Neural cell (in vitro differentiated cells): ENCODE results near the gene GYS2. TPM values are rescaled to one million over a fixed set of nuclear protein-coding genes. Genes with fewer than 3 reads are reported as not detected.

ENCODE experiments used
- H2AFZ ChIP-seq: fragments of 200-600, 300-800 bp; sonication (generic), shearing (Covaris generic); 2 replicates; pipeline ENCODE4 v1.6.0; 2014; ENCODE audit warnings: low read depth, mild to moderate bottlenecking, antibody characterized with exemption, low read length, moderate library complexity
- H3F3A ChIP-seq: fragments of 200-600 bp; shearing (Covaris generic); 2 replicates; pipeline ENCODE4 v1.6.1; 2016; ENCODE audit warnings: mild to moderate bottlenecking, moderate library complexity, mixed read lengths, antibody characterized with exemption, low read length; ENCODE audit not compliant: insufficient read depth, poor library complexity, severe bottlenecking
- H3K27ac ChIP-seq: fragments of 200-600, 300-800 bp; sonication (generic), shearing (Covaris generic); 2 replicates; pipeline ENCODE4 v1.5.1; 2014; ENCODE audit warnings: mild to moderate bottlenecking, low read length, moderate library complexity
- H3K27me3 ChIP-seq: fragments of 300-800, 200-600 bp; sonication (generic), shearing (Covaris generic); 2 replicates; pipeline ENCODE4 v1.6.0; 2014; ENCODE audit warnings: mild to moderate bottlenecking, low read depth, low read length, moderate library complexity; ENCODE audit not compliant: insufficient read depth
- H3K36me3 ChIP-seq: fragments of 300-800, 200-600 bp; sonication (generic), shearing (Covaris generic); 2 replicates; pipeline ENCODE4 v1.5.1; 2014; ENCODE audit warnings: mild to moderate bottlenecking, antibody characterized with exemption, low read length, moderate library complexity; ENCODE audit not compliant: insufficient read depth
- H3K4me2 ChIP-seq: fragments of 300-800, 200-600 bp; sonication (generic), shearing (Covaris generic); 2 replicates; pipeline ENCODE4 v1.6.0; 2014; ENCODE audit warnings: mild to moderate bottlenecking, low read length
- H3K4me3 ChIP-seq: fragments of 300-800, 200-600 bp; sonication (generic), shearing (Covaris generic); 2 replicates; pipeline ENCODE4 v1.5.1; 2014; ENCODE audit warnings: mild to moderate bottlenecking, low read length, moderate library complexity
- H3K79me2 ChIP-seq: fragments of 200-600 bp; shearing (Covaris generic); replicated peaks from 2 replicates; pipeline ENCODE4 v1.6.0; 2014; ENCODE audit warnings: mild to moderate bottlenecking, low read length, moderate library complexity; ENCODE audit not compliant: insufficient read depth
- H3K9ac ChIP-seq: fragments of 300-800, 200-600 bp; sonication (generic), shearing (Covaris generic); 2 replicates; pipeline ENCODE4 v1.6.1; 2016; ENCODE audit warnings: mild to moderate bottlenecking, low read length, mixed read lengths
- H3K9me2 ChIP-seq: fragments of 200-600 bp; shearing (Covaris generic); 2 replicates; pipeline ENCODE4 v1.6.1; 2016; ENCODE audit warnings: mild to moderate bottlenecking, low read length, mixed read lengths; ENCODE audit not compliant: insufficient read depth
- H3K9me3 ChIP-seq: fragments of 200-600, 300-800 bp; sonication (generic), shearing (Covaris generic); 2 replicates; pipeline ENCODE4 v1.6.1; 2016; ENCODE audit warnings: mild to moderate bottlenecking, mixed run types, low read length, moderate library complexity, mixed read lengths
- H4K20me1 ChIP-seq: fragments of 200-600 bp; shearing (Covaris generic); 2 replicates; pipeline ENCODE4 v1.6.1; 2016; ENCODE audit warnings: mild to moderate bottlenecking, mixed run types; ENCODE audit not compliant: insufficient read depth
- EP300 ChIP-seq: fragments of 450-650 bp; conservative IDR thresholded peaks from 2 replicates; pipeline ENCODE4 v1.6.1; 2014; ENCODE audit warnings: antibody characterized with exemption, mild to moderate bottlenecking, moderate library complexity; ENCODE audit not compliant: poor library complexity, severe bottlenecking
- EZH2 ChIP-seq: fragments of 200-600, 300-800 bp; shearing (Covaris generic), sonication (generic); IDR thresholded peaks from 2 replicates; pipeline ENCODE4 v1.6.1; 2014; ENCODE audit warnings: antibody characterized with exemption, low read length, borderline replicate concordance, mild to moderate bottlenecking; ENCODE audit not compliant: insufficient read depth, poor library complexity, severe bottlenecking
- MXI1 ChIP-seq: fragments of 450-650 bp; conservative IDR thresholded peaks from 2 replicates; pipeline ENCODE4 v1.6.1; 2014; ENCODE audit warnings: antibody characterized with exemption, mild to moderate bottlenecking; ENCODE audit not compliant: poor library complexity, severe bottlenecking
- POLR2AphosphoS5 ChIP-seq: IDR thresholded peaks from 2 replicates; pipeline ENCODE4 v1.6.1; 2012
- RAD21 ChIP-seq: fragments of 450-650 bp; conservative IDR thresholded peaks from 2 replicates; pipeline ENCODE4 v1.6.1; 2014; ENCODE audit warnings: antibody characterized with exemption, mild to moderate bottlenecking, moderate library complexity
- SMC3 ChIP-seq: fragments of 450-650 bp; conservative IDR thresholded peaks from 2 replicates; pipeline ENCODE4 v1.6.1; 2014; ENCODE audit warnings: antibody characterized with exemption, mild to moderate bottlenecking, moderate library complexity; ENCODE audit not compliant: poor library complexity
- TAF1 ChIP-seq: IDR thresholded peaks from 2 replicates; pipeline ENCODE4 v1.6.1; 2012; ENCODE audit warnings: low read depth
- polyA plus RNA-seq: library from polyadenylated mRNA; depleted of rRNA; stranded (reverse); fragments of >200 nt; gene quantifications from 2 replicates; pipeline ENCODE4 v1.2.3, GENCODE V29; 2014
- TF ChIP-seq, protein P1 (sequence below): fragments of 450-650 bp; IDR thresholded peaks from 2 replicates; pipeline ENCODE4 v1.5.1; 2014; ENCODE audit warnings: antibody characterized with exemption, mild to moderate bottlenecking, moderate library complexity; ENCODE audit not compliant: poor library complexity, severe bottlenecking
- TF ChIP-seq, protein P2 (sequence below): IDR thresholded peaks from 2 replicates; pipeline ENCODE4 v1.6.1; 2012; ENCODE audit warnings: borderline replicate concordance

GYS2 gene
- polyA plus RNA-seq, 1 donor from 2014 or later, result not detected

DNA sequence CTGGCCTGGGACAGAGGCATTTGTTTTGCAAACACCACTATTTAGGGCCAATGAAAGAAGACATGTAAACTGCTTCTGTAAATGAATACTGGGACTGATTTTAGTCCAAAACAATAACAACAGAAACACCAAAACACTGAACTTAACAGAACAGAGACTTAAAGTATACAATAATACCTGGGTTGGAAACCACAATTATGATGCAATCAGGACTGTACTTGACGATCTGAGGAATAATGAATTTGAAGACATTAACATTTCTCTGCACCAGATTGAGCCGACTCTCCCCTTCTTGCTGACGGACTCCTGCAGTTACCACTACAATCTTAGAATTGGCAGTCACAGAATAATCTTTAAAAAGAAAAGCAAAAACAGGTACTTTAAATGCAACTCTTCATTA, 39.1 kb upstream of the GYS2 start:
- no peaks in the 10 kb centered on the region for H3K9me3 ChIP-seq
- no peak overlapping the region for H3K4me3 ChIP-seq
- H3F3A ChIP-seq, result no peaks in the 10 kb centered on the region
- H3K36me3 ChIP-seq, result peaks cover 34% of the 10 kb centered on the region
- H3K27ac ChIP-seq, result no peak overlapping the region
- peaks cover 9% of the 10 kb centered on the region for H3K79me2 ChIP-seq
- H2AFZ ChIP-seq, result no peak overlapping the region
- no peak overlapping the region for H3K9ac ChIP-seq
- H3K9me2 ChIP-seq, result no peaks in the 10 kb centered on the region
- no peaks in the 10 kb centered on the region for H3K27me3 ChIP-seq
- no peak for TF ChIP-seq EZH2
- TF ChIP-seq POLR2AphosphoS5, result no peak
- TF ChIP-seq, protein P1, sequence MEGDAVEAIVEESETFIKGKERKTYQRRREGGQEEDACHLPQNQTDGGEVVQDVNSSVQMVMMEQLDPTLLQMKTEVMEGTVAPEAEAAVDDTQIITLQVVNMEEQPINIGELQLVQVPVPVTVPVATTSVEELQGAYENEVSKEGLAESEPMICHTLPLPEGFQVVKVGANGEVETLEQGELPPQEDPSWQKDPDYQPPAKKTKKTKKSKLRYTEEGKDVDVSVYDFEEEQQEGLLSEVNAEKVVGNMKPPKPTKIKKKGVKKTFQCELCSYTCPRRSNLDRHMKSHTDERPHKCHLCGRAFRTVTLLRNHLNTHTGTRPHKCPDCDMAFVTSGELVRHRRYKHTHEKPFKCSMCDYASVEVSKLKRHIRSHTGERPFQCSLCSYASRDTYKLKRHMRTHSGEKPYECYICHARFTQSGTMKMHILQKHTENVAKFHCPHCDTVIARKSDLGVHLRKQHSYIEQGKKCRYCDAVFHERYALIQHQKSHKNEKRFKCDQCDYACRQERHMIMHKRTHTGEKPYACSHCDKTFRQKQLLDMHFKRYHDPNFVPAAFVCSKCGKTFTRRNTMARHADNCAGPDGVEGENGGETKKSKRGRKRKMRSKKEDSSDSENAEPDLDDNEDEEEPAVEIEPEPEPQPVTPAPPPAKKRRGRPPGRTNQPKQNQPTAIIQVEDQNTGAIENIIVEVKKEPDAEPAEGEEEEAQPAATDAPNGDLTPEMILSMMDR, result no peak
- TF ChIP-seq, protein P2, sequence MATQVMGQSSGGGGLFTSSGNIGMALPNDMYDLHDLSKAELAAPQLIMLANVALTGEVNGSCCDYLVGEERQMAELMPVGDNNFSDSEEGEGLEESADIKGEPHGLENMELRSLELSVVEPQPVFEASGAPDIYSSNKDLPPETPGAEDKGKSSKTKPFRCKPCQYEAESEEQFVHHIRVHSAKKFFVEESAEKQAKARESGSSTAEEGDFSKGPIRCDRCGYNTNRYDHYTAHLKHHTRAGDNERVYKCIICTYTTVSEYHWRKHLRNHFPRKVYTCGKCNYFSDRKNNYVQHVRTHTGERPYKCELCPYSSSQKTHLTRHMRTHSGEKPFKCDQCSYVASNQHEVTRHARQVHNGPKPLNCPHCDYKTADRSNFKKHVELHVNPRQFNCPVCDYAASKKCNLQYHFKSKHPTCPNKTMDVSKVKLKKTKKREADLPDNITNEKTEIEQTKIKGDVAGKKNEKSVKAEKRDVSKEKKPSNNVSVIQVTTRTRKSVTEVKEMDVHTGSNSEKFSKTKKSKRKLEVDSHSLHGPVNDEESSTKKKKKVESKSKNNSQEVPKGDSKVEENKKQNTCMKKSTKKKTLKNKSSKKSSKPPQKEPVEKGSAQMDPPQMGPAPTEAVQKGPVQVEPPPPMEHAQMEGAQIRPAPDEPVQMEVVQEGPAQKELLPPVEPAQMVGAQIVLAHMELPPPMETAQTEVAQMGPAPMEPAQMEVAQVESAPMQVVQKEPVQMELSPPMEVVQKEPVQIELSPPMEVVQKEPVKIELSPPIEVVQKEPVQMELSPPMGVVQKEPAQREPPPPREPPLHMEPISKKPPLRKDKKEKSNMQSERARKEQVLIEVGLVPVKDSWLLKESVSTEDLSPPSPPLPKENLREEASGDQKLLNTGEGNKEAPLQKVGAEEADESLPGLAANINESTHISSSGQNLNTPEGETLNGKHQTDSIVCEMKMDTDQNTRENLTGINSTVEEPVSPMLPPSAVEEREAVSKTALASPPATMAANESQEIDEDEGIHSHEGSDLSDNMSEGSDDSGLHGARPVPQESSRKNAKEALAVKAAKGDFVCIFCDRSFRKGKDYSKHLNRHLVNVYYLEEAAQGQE, result no peak
- no peak for TF ChIP-seq SMC3
- TF ChIP-seq RAD21, result no peak
- no peak for TF ChIP-seq MXI1
- TF ChIP-seq EP300, result no peak
- TF ChIP-seq TAF1, result no peak
- H3K4me2 ChIP-seq, result no peak overlapping the region
- no peaks in the 10 kb centered on the region for H4K20me1 ChIP-seq

DNA sequence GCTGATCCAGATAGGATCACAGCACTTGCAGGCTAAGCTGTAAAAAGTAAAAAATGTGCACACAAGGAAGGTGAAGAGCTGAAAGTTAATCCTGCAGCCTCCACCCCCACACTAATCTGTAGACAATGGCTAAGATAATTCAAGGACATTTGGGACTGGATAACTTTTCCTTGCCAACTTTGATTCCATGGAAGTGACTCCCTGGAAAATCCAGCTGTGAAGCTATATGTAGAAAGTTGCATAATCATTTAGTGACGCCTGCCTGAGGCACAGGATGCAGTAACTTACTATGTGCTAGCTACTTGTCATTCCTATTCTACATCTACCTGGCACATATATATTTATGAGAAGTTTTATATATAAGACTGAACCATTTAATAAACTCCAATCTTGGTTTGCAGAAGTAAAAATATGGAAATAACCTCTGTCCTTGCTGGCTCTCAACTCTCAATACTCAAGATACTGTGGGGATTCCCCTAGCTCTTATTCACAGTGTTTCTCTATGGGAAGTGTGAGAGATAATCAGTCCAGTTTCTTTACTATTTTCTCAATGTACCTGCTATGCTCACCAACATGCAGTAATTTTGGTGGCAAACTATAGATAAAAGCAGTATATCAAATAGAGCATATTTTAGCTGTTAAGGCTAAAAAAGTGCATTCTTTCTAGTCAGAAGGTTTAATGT, 38.2 kb upstream of the GYS2 start:
- no peak overlapping the region for H3K9ac ChIP-seq
- H3K27ac ChIP-seq, result no peak overlapping the region
- no peaks in the 10 kb centered on the region for H4K20me1 ChIP-seq
- H3K27me3 ChIP-seq, result no peaks in the 10 kb centered on the region
- no peak overlapping the region for H3K4me3 ChIP-seq
- H3K36me3 ChIP-seq, result peaks cover 34% of the 10 kb centered on the region
- H3K79me2 ChIP-seq, result peaks cover 9% of the 10 kb centered on the region
- TF ChIP-seq POLR2AphosphoS5 (no peak), SMC3 (no peak), TAF1 (no peak), RAD21 (no peak), EP300 (no peak), MXI1 (no peak), EZH2 (no peak)
- TF ChIP-seq, protein P1, result no peak
- TF ChIP-seq, protein P2, result no peak
- no peaks in the 10 kb centered on the region for H3K9me3 ChIP-seq
- no peaks in the 10 kb centered on the region for H3F3A ChIP-seq
- no peaks in the 10 kb centered on the region for H3K9me2 ChIP-seq
- H3K4me2 ChIP-seq, result no peak overlapping the region
- no peak overlapping the region for H2AFZ ChIP-seq
